Epithelial cell of prostate (primary cell): ENCODE measurements around the gene B4GAT1.
A peak's percentile ranks its signal among the peaks of the same experiment; 100 is the strongest.
"Not testable (repeated sequence)": the region's sequence is repeated elsewhere in the genome, so short reads cannot be mapped to it uniquely, and the experiment has no call there.

Source experiments
- DNase-seq: peaks from one replicate; pipeline ENCODE4 v3.0.0-alpha.2; 2011; ENCODE audit warnings: low read depth, low spot score
- H3K27ac ChIP-seq: fragments of 450-650 bp; 2 replicates; pipeline ENCODE4 v1.5.1; 2017; ENCODE audit warnings: mild to moderate bottlenecking

Gene B4GAT1

GRCh38 chr11:66312549-66313320, 34.7 kb downstream of the B4GAT1 start:
- DNase-seq, result peak; percentile 76

GRCh38 chr11:66311965-66312548, 35.4 kb downstream of the B4GAT1 start:
- peak overlapping the region; percentile 56 for H3K27ac ChIP-seq
- peak; percentile 60 for DNase-seq

More at GRCh38 chr11:66312549-66313320, 34.7 kb downstream of the B4GAT1 start:
- peak overlapping the region; percentile 56 for H3K27ac ChIP-seq

GRCh38 chr11:66311470-66311964, 35.9 kb downstream of the B4GAT1 start:
- DNase-seq, result no peak
- H3K27ac ChIP-seq, result peak overlapping the region; percentile 56

GRCh38 chr11:66310803-66311440, 36.5 kb downstream of the B4GAT1 start:
- DNase-seq, H3K27ac ChIP-seq: not testable (repeated sequence)

- H3K27ac ChIP-seq, result no peak overlapping the region
- no peak for DNase-seq
Measured at GRCh38 chr11:66310324-66310723, 37.1 kb downstream of the B4GAT1 start.

- no peak overlapping the region for H3K27ac ChIP-seq
- DNase-seq, result no peak
Measured at GRCh38 chr11:66309475-66309874, 38.0 kb downstream of the B4GAT1 start.

- no peak overlapping the region for H3K27ac ChIP-seq
- DNase-seq, result no peak
Measured at GRCh38 chr11:66302656-66303055, 44.8 kb downstream of the B4GAT1 start.

- no peak overlapping the region for H3K27ac ChIP-seq
- DNase-seq, result no peak
Measured at GRCh38 chr11:66299186-66299585, 48.2 kb downstream of the B4GAT1 start.

GRCh38 chr11:66297610-66298009, 49.8 kb downstream of the B4GAT1 start:
- DNase-seq, result no peak

More at GRCh38 chr11:66297610-66298009, 49.8 kb downstream of the B4GAT1 start:
- H3K27ac ChIP-seq, result no peak overlapping the region
